LoVo (cell line): ENCODE data around the gene ADCY2.

ENCODE experiments used
- DNase-seq: peaks from one replicate; pipeline ENCODE4 v3.0.0-alpha.2; 2016; ENCODE audit warnings: low spot score

ADCY2 gene

GRCh38 chr5:7745882-7746610 is 350.1 kb downstream of the ADCY2 start:
- DNase-seq: peak; percentile 81

- no peak for DNase-seq
Observed at GRCh38 chr5:7747728-7748127, 351.8 kb downstream of the ADCY2 start.

- DNase-seq: no peak
Observed at GRCh38 chr5:7749626-7750025, 353.7 kb downstream of the ADCY2 start.

GRCh38 chr5:7751874-7752273 is 355.9 kb downstream of the ADCY2 start:
- DNase-seq: no peak

GRCh38 chr5:7753181-7753580 is 357.2 kb downstream of the ADCY2 start:
- no peak for DNase-seq

GRCh38 chr5:7753596-7753995 is 357.7 kb downstream of the ADCY2 start:
- DNase-seq: no peak

GRCh38 chr5:7754490-7754889 is 358.6 kb downstream of the ADCY2 start:
- DNase-seq: no peak

- peak; percentile 75 for DNase-seq
Observed at GRCh38 chr5:7754997-7755596, 359.2 kb downstream of the ADCY2 start.

GRCh38 chr5:7755958-7756357 is 360.0 kb downstream of the ADCY2 start:
- no peak for DNase-seq

GRCh38 chr5:7756453-7756852 is 360.5 kb downstream of the ADCY2 start:
- DNase-seq: no peak

- DNase-seq: no peak
Observed at GRCh38 chr5:7759257-7759871, 363.4 kb downstream of the ADCY2 start.

- DNase-seq: no peak
Observed at GRCh38 chr5:7759951-7760580, 364.1 kb downstream of the ADCY2 start.

GRCh38 chr5:7762267-7762666 is 366.3 kb downstream of the ADCY2 start:
- no peak for DNase-seq

GRCh38 chr5:7763621-7764072 is 367.7 kb downstream of the ADCY2 start:
- no peak for DNase-seq

- DNase-seq: no peak
Observed at GRCh38 chr5:7764452-7764851, 368.5 kb downstream of the ADCY2 start.

GRCh38 chr5:7770436-7770835 is 374.5 kb downstream of the ADCY2 start:
- DNase-seq: no peak

- no peak for DNase-seq
Observed at GRCh38 chr5:7772141-7772540, 376.2 kb downstream of the ADCY2 start.

GRCh38 chr5:7773178-7773577 is 377.2 kb downstream of the ADCY2 start:
- no peak for DNase-seq

- DNase-seq: no peak
Observed at GRCh38 chr5:7776442-7776841, 380.5 kb downstream of the ADCY2 start.

GRCh38 chr5:7779019-7780005 is 383.4 kb downstream of the ADCY2 start:
- no peak for DNase-seq

- DNase-seq: no peak
Observed at GRCh38 chr5:7781899-7782298, 386.0 kb downstream of the ADCY2 start.
